GM18868 (cell line): ENCODE measurements around the gene FAM180A.
"Not testable (repeated sequence)": the region's sequence is repeated elsewhere in the genome, so short reads cannot be mapped to it uniquely, and the experiment has no call there.

ENCODE experiments used
- ATAC-seq: cut with Tn5 transposase; IDR thresholded peaks from one replicate; pipeline ENCODE4 v1.9.1; 2021; ENCODE audit warnings: mild to moderate bottlenecking, moderate library complexity; ENCODE audit not compliant: unreplicated experiment

Gene FAM180A

GRCh38 chr7:135715055-135715522 is 33.5 kb downstream of the FAM180A start:
- ATAC-seq, result no peak

DNA sequence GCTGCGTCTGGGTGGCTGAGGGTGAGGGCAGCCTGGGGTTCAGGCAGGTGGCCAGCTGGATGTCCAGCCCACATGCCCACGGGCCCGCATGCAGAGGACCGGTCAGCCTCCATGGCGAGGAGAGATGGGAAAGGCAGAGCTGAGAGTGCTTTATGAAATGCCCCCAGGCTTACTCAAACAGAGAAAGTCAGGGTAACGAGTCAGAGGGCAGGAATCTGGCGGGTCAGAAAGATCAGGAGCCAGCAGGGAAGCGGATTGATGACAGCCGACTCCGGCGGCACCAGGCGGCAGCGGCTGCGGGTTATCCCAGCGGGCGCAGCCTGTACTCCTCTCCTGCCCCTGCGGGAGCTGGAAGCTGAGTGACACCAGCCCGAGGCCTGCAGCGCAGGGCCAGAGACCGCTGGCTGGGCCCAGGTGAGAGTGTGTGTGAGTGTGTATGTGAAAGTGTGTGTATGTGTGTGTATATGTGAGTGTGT is 34.0 kb downstream of the FAM180A start:
- no peak for ATAC-seq

GRCh38 chr7:135713836-135714470 is 34.7 kb downstream of the FAM180A start:
- ATAC-seq, result no peak

GRCh38 chr7:135712796-135713195 is 35.8 kb downstream of the FAM180A start:
- no peak for ATAC-seq

DNA sequence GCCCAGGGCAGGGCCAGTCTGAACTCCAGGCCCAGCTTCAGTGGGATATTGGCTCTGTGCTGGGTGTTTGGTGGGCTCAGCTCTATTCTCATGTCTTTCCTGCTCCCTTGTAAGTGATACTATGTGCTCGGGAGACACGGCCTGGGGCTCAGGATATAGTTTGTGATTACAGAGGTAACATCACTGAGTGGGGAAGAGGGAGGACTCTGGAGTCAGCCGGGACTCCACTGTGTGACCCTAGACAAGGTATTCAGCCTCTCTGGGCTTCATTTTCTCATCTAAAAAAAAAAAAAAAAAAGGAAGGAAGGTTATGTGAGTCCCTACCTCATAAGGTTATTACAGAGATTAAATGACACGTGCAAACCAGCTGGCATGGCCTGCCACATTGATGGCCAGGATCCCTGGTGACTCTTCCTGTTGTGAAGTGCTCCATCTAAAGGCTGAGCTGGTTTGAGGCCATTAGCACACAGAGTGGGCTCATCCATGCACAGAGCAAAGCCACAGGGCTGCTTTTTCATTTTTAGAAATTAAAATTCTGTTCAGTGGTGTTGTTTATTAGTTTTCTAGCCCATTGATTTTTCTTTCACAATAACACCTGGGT is 36.3 kb downstream of the FAM180A start:
- ATAC-seq, result peak; percentile 33

GRCh38 chr7:135711139-135711469 is 37.5 kb downstream of the FAM180A start:
- peak; percentile 18 for ATAC-seq

- peak; percentile 36 for ATAC-seq
Measured at GRCh38 chr7:135710417-135711138, 38.0 kb downstream of the FAM180A start.

DNA sequence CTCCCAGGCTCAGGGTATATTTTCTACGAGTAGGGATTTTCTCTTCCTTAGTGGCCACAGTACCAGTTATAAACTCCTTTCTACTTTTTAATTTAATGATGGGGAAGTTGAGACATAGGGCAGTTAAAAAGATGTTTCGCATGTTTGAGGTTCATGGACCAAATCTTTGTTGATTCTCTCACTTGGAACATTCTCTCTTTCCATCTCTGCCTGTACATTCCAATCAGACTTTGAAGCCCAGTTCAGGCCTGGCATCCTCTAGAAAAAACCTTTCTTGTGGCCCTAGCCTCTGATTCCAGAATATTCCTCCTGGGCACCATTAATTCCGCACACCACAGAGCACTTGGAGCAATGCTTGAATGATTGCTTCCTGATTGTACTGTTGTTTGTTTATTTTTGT is 39.1 kb downstream of the FAM180A start:
- ATAC-seq, result no peak

DNA sequence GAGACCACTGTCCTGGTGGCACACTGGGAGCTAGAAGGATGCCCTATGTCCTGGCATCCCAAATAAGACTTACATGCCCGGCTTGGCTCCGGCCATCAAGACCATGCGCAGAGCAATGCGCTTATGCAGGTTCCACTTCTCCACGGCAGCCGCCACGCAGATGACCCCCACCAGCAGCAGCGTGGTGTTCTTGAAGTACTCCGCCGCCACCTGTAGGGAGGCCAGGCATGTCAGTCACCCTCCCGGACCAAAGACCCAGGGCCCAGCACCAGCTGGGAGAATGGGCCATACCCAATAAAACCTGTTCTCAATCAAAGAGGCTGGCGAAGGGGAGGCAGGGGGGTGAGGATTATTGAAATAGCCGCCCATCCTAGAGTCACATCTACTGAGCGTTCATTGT is 40.6 kb downstream of the FAM180A start:
- ATAC-seq, result no peak

GRCh38 chr7:135707570-135707966 is 41.0 kb downstream of the FAM180A start:
- no peak for ATAC-seq

GRCh38 chr7:135706858-135707569 is 41.6 kb downstream of the FAM180A start:
- ATAC-seq, result no peak

DNA sequence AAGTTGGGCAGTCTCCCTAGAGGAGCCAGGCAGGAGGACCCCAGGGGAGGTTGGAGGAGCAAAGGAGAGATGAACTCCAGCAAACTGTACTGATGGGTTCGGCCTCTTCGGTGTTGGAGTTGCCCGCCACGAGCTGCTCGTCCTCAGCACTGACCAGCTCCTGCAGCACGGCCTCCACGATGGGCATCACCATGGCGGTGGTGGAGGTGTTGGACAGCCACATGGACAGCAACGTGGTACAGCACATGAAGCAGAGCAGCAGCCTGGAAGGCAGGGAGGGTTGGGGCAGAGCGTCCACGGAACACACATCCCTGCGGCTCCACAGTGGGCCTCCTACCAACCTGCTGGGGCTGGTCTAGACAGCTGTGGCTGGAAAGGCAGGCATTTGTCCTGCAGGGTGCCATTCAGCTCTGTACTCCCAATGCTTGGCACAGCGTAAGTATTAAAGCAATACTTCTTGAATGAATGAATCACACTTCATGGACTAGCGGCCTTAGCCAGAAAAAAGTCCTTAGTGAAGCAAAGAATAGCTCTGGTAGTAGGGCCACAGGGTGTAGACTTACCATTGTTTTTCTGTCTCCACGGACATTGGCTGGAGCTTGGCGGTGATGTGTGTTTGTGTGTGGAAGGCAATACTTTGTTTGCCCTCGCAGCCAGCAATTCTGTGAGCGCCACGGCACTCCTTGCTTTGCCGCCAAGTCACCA is 42.4 kb downstream of the FAM180A start:
- ATAC-seq, result no peak

DNA sequence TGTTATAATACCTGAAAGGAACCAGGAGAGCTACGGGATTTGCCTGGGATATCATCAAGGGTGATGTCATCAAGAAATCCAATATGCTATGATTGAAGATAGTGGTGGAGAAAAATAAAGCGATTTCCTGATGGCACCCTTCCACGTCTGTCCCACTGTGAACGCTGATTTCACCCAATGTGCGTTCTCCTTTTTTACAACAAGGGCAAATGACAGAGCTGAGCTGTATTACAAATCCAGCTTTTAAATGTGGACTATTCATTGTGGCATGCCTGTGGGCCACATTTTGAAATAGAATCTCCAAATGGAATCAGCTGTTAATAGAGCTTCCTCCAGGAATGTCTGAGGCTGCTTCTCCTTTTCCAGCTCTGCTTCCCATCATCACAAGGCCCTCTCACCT is 43.9 kb downstream of the FAM180A start:
- ATAC-seq, result no peak

- peak; percentile 52 for ATAC-seq
Measured at GRCh38 chr7:135704074-135704473, 44.5 kb downstream of the FAM180A start.

- no peak for ATAC-seq
Measured at GRCh38 chr7:135697276-135698049, 51.1 kb downstream of the FAM180A start.

GRCh38 chr7:135693558-135693957 is 55.1 kb downstream of the FAM180A start:
- no peak for ATAC-seq

DNA sequence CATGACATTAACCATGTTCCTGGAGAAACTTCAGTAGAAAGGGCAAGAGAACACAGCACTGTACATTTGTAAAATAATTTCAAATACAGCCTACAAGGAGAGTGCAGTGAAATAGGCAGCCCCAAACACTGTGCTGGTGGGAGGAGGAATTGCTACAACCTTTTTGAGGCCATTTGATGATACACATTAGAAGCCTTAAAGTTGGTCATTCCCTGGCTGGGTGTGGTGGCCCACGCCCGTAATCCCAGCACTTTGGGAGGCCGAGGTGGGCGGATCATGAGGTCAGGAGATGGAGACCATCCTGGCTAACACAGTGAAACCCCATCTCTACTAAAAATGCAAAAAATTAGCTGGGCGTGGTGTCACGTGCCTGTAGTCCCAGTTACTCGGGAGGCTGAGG is 56.0 kb downstream of the FAM180A start:
- ATAC-seq, result not testable (repeated sequence)

- no peak for ATAC-seq
Measured at GRCh38 chr7:135692055-135692454, 56.6 kb downstream of the FAM180A start.

DNA sequence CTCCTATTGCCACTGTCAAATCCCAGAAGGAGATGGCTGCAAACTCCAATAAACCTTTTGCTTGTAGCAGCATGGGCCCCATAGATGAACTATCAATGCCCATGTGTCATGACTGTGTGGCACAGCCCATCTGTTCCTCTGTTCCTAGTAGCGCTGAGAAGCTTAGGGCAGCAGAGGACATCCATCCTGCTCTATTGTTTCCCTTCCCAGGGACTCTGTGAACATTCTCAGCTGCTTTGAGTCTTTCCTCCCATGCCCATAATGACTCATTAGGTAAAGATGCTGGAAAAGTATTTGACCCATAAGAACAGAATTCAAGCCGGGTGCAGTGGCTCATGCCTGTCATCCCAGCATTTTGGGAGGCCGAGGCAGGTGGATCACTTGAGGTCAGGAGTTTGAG is 58.0 kb downstream of the FAM180A start:
- no peak for ATAC-seq

DNA sequence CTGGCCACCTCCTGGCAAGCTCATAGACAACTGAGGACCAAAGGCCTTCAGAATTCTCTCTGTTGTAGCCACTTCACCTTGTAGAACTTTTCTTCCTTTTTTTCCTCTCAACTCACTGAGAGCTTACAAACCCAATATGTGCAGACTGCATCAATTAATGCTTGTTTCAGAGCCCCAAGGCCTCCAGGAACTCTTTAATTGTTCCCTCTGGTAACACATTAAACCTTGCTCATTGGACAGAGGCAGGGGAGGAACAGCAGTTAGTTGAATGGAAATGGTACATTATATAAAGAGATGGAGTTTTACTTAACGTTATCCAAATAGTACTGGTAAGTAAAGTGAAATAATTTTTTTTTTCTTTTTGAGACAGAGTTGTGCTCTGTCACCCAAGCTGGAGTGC is 61.1 kb downstream of the FAM180A start:
- no peak for ATAC-seq
